Measurements from ENCODE around the gene SMIM9.

SMIM9 gene

DNA sequence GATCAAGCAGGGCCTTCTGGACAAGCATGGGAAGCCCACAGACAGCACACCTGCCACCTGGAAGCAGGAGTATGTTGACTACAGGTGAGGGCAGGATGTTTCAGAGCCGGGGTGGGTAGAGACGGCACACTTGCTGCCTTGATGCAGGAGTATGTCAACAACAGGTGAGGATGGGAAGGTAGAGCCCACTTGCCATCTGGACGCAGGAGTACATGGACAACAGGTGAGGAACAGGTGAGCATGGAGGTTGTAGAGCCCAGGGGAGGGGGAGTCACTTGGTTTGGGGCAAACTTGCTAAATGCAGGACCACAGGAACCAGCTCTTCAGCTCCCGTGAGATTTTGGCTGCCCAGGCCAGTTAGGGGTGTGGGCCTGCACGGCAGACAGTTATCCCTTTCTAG, 59.8 kb downstream of the SMIM9 start:
- no peaks in the 10 kb centered on the region for H3K4me1 ChIP-seq (ENCODE audit: control insufficient read depth in 1 of 2, insufficient read depth in 1 of 2, low read depth in 1 of 2, low read length in 1 of 2)
- H3K36me3 ChIP-seq = peaks cover 57% of the 10 kb centered on the region
- no peak overlapping the region for H3K4me3 ChIP-seq (ENCODE audit: low read depth in 1 of 2, low read length in 1 of 2)
- no peaks in the 10 kb centered on the region for H3K27me3 ChIP-seq
- H3K27ac ChIP-seq = no peak overlapping the region
- TF ChIP-seq, protein P1, sequence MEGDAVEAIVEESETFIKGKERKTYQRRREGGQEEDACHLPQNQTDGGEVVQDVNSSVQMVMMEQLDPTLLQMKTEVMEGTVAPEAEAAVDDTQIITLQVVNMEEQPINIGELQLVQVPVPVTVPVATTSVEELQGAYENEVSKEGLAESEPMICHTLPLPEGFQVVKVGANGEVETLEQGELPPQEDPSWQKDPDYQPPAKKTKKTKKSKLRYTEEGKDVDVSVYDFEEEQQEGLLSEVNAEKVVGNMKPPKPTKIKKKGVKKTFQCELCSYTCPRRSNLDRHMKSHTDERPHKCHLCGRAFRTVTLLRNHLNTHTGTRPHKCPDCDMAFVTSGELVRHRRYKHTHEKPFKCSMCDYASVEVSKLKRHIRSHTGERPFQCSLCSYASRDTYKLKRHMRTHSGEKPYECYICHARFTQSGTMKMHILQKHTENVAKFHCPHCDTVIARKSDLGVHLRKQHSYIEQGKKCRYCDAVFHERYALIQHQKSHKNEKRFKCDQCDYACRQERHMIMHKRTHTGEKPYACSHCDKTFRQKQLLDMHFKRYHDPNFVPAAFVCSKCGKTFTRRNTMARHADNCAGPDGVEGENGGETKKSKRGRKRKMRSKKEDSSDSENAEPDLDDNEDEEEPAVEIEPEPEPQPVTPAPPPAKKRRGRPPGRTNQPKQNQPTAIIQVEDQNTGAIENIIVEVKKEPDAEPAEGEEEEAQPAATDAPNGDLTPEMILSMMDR (IDR thresholded peaks at IDR 0.05) = no peak
- H3K9me3 ChIP-seq = no peaks in the 10 kb centered on the region
